ENCODE measurements around the gene CLEC4E.

Gene CLEC4E

DNA sequence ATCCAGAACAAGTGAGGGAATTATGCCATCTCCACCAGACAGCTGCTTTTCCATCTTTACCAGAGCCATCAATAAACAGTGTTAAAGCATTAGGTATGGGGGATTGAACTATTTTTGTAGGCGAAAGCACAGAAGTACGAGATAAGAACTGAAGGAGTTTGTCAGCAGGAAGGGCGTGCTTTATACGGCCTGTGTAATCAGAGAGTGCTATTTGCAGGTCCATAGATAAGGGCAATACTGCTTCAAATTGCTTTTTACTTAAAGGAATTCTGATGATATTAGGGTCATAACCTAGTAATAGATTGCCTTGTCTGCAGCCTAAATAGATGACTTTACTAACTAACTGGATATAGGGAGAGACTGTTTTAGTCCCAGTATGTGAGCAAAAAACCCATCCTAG is 20.3 kb upstream of the CLEC4E start:
- DNase-seq = no peak
- no peak overlapping the region for H3K4me3 ChIP-seq (ENCODE audit: low read depth, low read length)
- peaks cover 3% of the 10 kb centered on the region for H3K9me3 ChIP-seq (ENCODE audit: severe bottlenecking)
- no peaks in the 10 kb centered on the region for H3K36me3 ChIP-seq
- no peaks in the 10 kb centered on the region for H3K27me3 ChIP-seq (ENCODE audit: insufficient read depth, low read depth, severe bottlenecking)
- TF ChIP-seq, protein P1, sequence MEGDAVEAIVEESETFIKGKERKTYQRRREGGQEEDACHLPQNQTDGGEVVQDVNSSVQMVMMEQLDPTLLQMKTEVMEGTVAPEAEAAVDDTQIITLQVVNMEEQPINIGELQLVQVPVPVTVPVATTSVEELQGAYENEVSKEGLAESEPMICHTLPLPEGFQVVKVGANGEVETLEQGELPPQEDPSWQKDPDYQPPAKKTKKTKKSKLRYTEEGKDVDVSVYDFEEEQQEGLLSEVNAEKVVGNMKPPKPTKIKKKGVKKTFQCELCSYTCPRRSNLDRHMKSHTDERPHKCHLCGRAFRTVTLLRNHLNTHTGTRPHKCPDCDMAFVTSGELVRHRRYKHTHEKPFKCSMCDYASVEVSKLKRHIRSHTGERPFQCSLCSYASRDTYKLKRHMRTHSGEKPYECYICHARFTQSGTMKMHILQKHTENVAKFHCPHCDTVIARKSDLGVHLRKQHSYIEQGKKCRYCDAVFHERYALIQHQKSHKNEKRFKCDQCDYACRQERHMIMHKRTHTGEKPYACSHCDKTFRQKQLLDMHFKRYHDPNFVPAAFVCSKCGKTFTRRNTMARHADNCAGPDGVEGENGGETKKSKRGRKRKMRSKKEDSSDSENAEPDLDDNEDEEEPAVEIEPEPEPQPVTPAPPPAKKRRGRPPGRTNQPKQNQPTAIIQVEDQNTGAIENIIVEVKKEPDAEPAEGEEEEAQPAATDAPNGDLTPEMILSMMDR (IDR thresholded peaks at IDR 0.05; ENCODE audit: low read depth, low read length) = no peak
- no peak overlapping the region for H3K27ac ChIP-seq

- TF ChIP-seq, protein P1 (IDR thresholded peaks at IDR 0.05; ENCODE audit: low read depth, low read length) = no peak
- Histone ChIP-seq H3K4me3 (ENCODE audit: low read depth, low read length) (no peak overlapping the region), H3K9me3 (ENCODE audit: severe bottlenecking) (peaks cover 3% of the 10 kb centered on the region), H3K27me3 (ENCODE audit: insufficient read depth, low read depth, severe bottlenecking) (no peaks in the 10 kb centered on the region), H3K27ac (no peak overlapping the region), H3K36me3 (no peaks in the 10 kb centered on the region)
- DNase-seq = no peak
Observed at GRCh38 chr12:8559676-8560075, 19.0 kb upstream of the CLEC4E start.

DNA sequence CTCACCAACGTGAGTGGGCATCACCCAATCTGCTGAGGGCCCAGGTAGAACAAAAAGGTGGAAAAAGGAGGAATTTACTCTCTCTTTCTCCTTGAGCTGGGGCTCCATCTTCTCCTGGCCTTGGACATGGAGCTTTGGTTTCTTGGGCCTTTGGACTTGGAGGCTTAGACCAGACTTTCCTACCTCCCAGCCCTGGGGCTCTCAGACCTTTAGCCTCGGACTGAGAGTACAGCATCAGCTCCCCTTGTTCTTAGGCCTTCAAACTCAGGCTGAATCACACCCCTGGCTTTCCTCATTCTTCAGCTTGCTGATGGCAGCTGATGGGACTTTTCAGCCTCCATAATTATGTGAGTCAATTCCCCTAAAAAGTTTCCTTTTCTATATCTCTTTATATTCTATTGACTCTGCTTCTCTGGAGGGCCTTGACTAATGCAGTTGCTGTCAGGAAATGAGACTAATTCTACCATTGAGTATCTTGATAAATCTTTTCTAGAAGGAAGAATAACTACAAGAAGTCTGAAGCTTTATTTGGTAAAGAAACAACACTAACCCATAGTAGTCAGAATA is 15.9 kb upstream of the CLEC4E start:
- no peaks in the 10 kb centered on the region for H3K9me3 ChIP-seq (ENCODE audit: severe bottlenecking)
- H3K36me3 ChIP-seq = no peaks in the 10 kb centered on the region
- no peak overlapping the region for H3K4me3 ChIP-seq (ENCODE audit: low read depth, low read length)
- TF ChIP-seq, protein P1 (IDR thresholded peaks at IDR 0.05; ENCODE audit: low read depth, low read length) = no peak
- no peaks in the 10 kb centered on the region for H3K27me3 ChIP-seq (ENCODE audit: insufficient read depth, low read depth, severe bottlenecking)
- H3K27ac ChIP-seq = no peak overlapping the region
- DNase-seq = no peak

GRCh38 chr12:8554451-8555195 is 13.9 kb upstream of the CLEC4E start:
- no peak overlapping the region for H3K27ac ChIP-seq

GRCh38 chr12:8553088-8553627 is 12.5 kb upstream of the CLEC4E start:
- no peak for DNase-seq
- H3K27ac ChIP-seq = no peak overlapping the region
- H3K36me3 ChIP-seq = no peaks in the 10 kb centered on the region
- H3K27me3 ChIP-seq (ENCODE audit: insufficient read depth, low read depth, severe bottlenecking) = no peaks in the 10 kb centered on the region
- no peaks in the 10 kb centered on the region for H3K9me3 ChIP-seq (ENCODE audit: severe bottlenecking)
- no peak overlapping the region for H3K4me3 ChIP-seq (ENCODE audit: low read depth, low read length)
- TF ChIP-seq, protein P1 (IDR thresholded peaks at IDR 0.05; ENCODE audit: low read depth, low read length) = no peak

More at GRCh38 chr12:8554451-8555195, 13.9 kb upstream of the CLEC4E start:
- Histone ChIP-seq H3K4me3 (ENCODE audit: low read depth, low read length) (no peak overlapping the region), H3K9me3 (ENCODE audit: severe bottlenecking) (no peaks in the 10 kb centered on the region), H3K36me3 (no peaks in the 10 kb centered on the region), H3K27me3 (ENCODE audit: insufficient read depth, low read depth, severe bottlenecking) (no peaks in the 10 kb centered on the region)
- TF ChIP-seq, protein P1 (IDR thresholded peaks at IDR 0.05; ENCODE audit: low read depth, low read length) = no peak
- no peak for DNase-seq

All from WERI-Rb-1 (cell line).